SH-SY5Y (cell line): ENCODE data around the gene ALDH1B1.

Experiments used
- GATA2 ChIP-seq: IDR thresholded peaks from 2 replicates; pipeline ENCODE4 v1.6.1; 2011; ENCODE audit warnings: mild to moderate bottlenecking, low read depth, low read length
- GATA3 ChIP-seq: IDR thresholded peaks from 2 replicates; pipeline ENCODE4 v1.6.1; 2011; ENCODE audit warnings: low read depth, mild to moderate bottlenecking, low read length, moderate library complexity

ALDH1B1 gene

DNA sequence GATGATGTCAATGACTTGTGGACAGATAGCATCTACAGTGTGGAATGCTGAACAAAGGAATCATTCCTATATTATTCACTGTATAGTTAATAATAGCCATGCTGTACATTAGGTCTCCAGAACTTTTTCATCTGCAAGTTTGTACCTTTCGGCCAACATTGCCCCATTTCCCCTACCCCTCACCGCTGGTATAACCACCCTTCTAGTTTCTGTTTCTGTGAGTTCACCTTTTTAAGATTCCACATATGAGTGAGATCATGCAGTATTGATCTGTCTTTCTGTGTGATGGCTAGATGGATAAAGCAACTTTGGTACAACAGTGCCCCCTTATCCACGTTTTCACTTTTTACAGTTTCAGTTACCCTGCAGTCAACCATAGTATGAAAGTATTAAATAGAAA, 18.8 kb upstream of the ALDH1B1 start:
- TF ChIP-seq GATA3 (no peak), GATA2 (no peak)

- no peak for TF ChIP-seq GATA3
- no peak for TF ChIP-seq GATA2
These were observed 17.5 kb upstream of the ALDH1B1 start for GRCh38 chr9:38374847-38375571.

DNA sequence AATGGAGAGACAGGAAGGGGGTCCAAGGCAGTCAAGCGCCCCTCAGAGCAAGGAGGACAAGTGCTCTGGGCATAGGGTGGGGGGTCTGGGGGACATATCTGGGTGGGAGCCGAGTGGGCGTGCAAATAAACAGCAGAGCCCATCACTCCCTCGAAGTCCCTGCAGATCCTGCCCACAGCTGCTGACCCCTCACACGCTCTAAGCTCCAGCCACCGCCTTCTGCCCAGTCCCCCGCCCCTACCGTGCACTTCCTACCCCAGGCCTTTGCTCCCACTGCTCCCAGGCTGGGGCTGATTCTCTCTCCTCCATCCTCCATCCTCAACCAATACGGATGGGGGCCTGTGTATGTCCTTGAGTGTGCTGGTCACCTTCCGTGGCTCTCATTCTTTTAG, 16.9 kb upstream of the ALDH1B1 start:
- no peak for TF ChIP-seq GATA3
- TF ChIP-seq GATA2, result no peak

GRCh38 chr9:38376021-38376670, 16.4 kb upstream of the ALDH1B1 start:
- TF ChIP-seq GATA3, result no peak
- no peak for TF ChIP-seq GATA2

DNA sequence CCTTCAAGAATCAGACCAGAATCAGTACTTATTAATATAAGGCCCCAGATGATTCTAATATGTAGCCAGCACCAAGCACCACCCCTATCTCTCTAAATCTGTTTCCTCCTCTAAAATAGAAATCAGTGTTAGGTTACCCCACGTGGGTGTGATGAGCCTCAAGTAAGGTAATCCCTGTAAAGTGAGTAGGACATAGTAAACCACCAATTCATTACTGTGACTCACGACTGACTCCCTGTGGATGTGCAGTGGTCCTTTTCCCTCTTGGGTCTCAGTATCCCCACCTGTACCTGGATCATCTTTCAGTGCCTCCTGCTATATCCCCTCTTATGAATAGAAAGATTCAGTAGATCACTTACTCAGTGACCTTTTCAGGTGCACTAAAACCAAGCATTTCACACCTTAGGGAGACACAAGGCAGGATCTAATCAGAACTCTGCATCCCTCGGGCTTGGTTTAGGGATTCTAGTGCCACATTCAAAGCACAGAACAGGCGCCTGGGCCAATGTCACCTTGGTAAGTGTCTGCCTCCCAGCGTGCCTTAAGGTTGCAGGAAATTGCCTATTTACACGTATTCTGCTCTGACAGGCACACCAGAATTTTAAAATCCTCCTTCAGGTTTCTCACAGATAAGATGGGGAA, 12.2 kb upstream of the ALDH1B1 start:
- TF ChIP-seq GATA3, result no peak
- no peak for TF ChIP-seq GATA2

GRCh38 chr9:38380872-38381534, 11.5 kb upstream of the ALDH1B1 start:
- TF ChIP-seq GATA3 (no peak), GATA2 (no peak)

DNA sequence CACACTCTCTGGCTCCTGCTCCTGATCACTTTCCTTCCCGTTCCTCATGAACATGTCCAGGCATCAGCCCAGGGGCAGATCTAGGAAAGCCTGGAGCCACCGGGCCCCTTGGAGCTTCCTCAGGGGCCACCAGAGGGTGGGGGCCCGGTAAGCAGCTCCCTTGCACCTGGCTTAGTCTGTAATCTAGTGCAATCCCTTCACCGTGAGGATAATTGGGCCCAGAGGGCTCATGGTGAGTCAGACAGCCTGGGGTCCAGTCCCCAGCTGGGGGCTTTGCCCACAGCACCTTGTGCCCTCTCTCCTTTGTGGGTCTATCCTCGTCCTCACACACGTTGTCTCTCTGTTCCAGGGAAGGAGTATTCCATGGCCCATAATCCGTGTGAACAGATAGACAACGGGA, 10.4 kb upstream of the ALDH1B1 start:
- TF ChIP-seq GATA3 (no peak), GATA2 (no peak)

GRCh38 chr9:38384990-38385848, 7.3 kb upstream of the ALDH1B1 start:
- TF ChIP-seq GATA2 (no peak), GATA3 (no peak)

DNA sequence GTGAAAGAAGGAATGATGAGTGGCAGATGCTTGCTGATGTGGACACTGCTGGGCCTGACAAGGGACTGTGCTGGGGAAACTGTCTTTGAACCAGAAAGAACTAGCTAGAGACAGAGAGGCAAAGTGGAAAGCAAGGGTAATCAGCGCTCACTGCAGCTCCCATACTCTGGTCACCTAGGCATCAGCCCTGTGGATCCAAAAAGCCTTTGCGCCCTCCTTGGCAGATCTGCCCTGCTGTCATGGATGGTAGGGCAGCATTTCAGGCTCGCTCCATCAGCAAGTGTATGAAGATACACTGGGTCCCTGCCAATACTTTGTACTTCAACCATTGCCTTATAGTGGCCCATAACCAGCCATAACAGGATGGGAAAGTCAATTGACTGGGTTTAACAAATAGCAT, 6.6 kb upstream of the ALDH1B1 start:
- no peak for TF ChIP-seq GATA3
- no peak for TF ChIP-seq GATA2

- no peak for TF ChIP-seq GATA2
- no peak for TF ChIP-seq GATA3
These were observed 6.1 kb upstream of the ALDH1B1 start for GRCh38 chr9:38386319-38386895.

DNA sequence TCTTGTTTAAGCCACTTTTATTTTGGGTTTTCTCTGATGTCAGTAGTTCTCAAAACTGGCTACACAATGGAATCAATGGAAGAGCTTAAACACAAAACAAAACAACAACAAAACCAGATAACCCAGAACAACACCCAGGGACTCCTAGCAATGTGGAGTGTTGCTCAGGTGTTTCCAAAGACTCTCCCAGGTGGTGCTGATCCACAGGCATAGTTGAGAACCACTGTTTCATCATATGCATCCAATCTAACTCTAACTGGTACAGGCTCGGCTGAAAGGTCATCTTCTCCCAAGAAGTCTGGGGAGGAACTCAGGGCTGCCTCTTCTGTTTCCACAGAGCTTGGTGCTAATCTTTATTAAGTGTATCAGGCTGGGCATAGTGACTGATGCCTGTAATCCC, 5.4 kb upstream of the ALDH1B1 start:
- TF ChIP-seq GATA2, result no peak
- TF ChIP-seq GATA3, result no peak

DNA sequence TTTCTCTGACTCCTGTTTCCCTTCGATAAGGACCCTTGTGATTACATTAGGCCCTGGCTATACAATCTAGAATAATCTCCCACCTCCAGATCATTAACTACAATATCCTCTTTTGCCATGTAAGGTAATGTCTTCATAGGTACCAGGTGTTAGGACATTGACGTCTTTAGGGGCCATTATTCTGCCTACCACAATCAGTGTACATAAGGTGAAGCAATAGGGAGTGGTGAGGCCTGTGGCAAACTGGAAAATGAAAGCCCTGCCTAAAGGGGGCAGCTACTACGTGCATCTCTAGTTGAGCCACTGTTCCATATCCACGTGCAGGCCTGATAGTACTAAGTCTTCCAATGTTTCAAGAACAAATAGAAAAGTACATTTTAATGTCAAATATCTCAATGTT, 4.8 kb upstream of the ALDH1B1 start:
- TF ChIP-seq GATA3, result no peak
- TF ChIP-seq GATA2, result no peak
